Keratinocyte (primary cell): ENCODE data around the gene LACC1. TPM values are rescaled to one million over a fixed set of nuclear protein-coding genes. Genes with fewer than 3 reads are reported as not detected.

Experiments used
- DNase-seq: peaks from one replicate; pipeline ENCODE4 v3.0.0-alpha.2; 2011; ENCODE audit warnings: low read depth, missing footprints, low spot score
- FAIRE-seq: peaks from 2 replicates; lab custom pipeline; 2011; peaks lifted over from hg19 to GRCh38; lab: Jason Lieb, UNC
- H2AFZ ChIP-seq: 2 replicates; pipeline ENCODE4 v1.6.0; 2012; ENCODE audit warnings: low read length, control low read depth, inconsistent platforms; ENCODE audit not compliant: control insufficient read depth
- H3K27ac ChIP-seq: 2 replicates; pipeline ENCODE4 v1.5.1; 2011; ENCODE audit warnings: low read length; ENCODE audit not compliant: control insufficient read depth, insufficient read depth
- H3K27me3 ChIP-seq: 3 replicates; pipeline ENCODE4 v1.6.0; 2011; ENCODE audit warnings: low read length; ENCODE audit not compliant: control insufficient read depth, insufficient read depth; ENCODE audit errors: extremely low read depth
- H3K36me3 ChIP-seq, 2 experiments: 2 replicates in 1 of 2; 3 replicates in 1 of 2; pipeline ENCODE4 v1.5.1; 2011; ENCODE audit warnings: low read length in 2 of 2, mild to moderate bottlenecking in 1 of 2; ENCODE audit not compliant: control insufficient read depth in 2 of 2, insufficient read depth in 2 of 2; ENCODE audit errors: extremely low read depth in 1 of 2
- H3K4me1 ChIP-seq: 3 replicates; pipeline ENCODE4 v1.5.1; 2011; ENCODE audit warnings: low read length; ENCODE audit not compliant: control insufficient read depth, insufficient read depth; ENCODE audit errors: extremely low read depth
- H3K4me2 ChIP-seq: 3 replicates; pipeline ENCODE4 v1.6.0; 2011; ENCODE audit warnings: low read depth, low read length; ENCODE audit not compliant: control insufficient read depth, insufficient read depth; ENCODE audit errors: extremely low read depth
- H3K4me3 ChIP-seq, 3 experiments: fragments of 200-600 bp in 1 of 3; sonication (generic) in 1 of 3; 2 replicates in 2 of 3; 3 replicates in 1 of 3; pipeline ENCODE4 v1.5.1; 2011 to 2016; ENCODE audit warnings: low read length in 3 of 3, mild to moderate bottlenecking in 3 of 3, control low read depth in 2 of 3, inconsistent platforms in 1 of 3, low read depth in 1 of 3, mixed read lengths in 1 of 3, mixed run types in 1 of 3, moderate library complexity in 1 of 3; ENCODE audit not compliant: control insufficient read depth in 2 of 3, insufficient read depth in 2 of 3; ENCODE audit errors: extremely low read depth in 1 of 3
- H3K79me2 ChIP-seq: 2 replicates; pipeline ENCODE4 v1.6.0; 2012; ENCODE audit warnings: low read length; ENCODE audit not compliant: control insufficient read depth, insufficient read depth
- H3K9ac ChIP-seq: 3 replicates; pipeline ENCODE4 v1.6.0; 2011; ENCODE audit warnings: low read length; ENCODE audit not compliant: control insufficient read depth, insufficient read depth; ENCODE audit errors: extremely low read depth
- H3K9me1 ChIP-seq: 3 replicates; pipeline ENCODE4 v1.6.0; 2011; ENCODE audit warnings: low read length; ENCODE audit not compliant: control insufficient read depth, insufficient read depth; ENCODE audit errors: extremely low read depth
- H3K9me3 ChIP-seq: 2 replicates; pipeline ENCODE4 v1.5.1; 2012; ENCODE audit warnings: low read depth, low read length; ENCODE audit not compliant: control insufficient read depth
- H4K20me1 ChIP-seq: 3 replicates; pipeline ENCODE4 v1.6.0; 2011; ENCODE audit warnings: low read length; ENCODE audit not compliant: control insufficient read depth, insufficient read depth; ENCODE audit errors: extremely low read depth
- CTCF ChIP-seq, 3 experiments: IDR thresholded peaks in 1 of 3; conservative IDR thresholded peaks in 1 of 3; optimal IDR thresholded peaks in 1 of 3; 2 replicates in 2 of 3; 3 replicates in 1 of 3; pipeline versions ENCODE3 to v1.5.1; 2011; ENCODE audit warnings: low read length in 3 of 3, mild to moderate bottlenecking in 3 of 3, moderate library complexity in 2 of 3, control low read depth in 1 of 3, inconsistent platforms in 1 of 3; ENCODE audit not compliant: insufficient read depth in 2 of 3; ENCODE audit errors: extremely low read depth in 1 of 3
- EZH2 ChIP-seq: IDR thresholded peaks from one replicate; pipeline ENCODE4 v1.6.1; 2012; ENCODE audit warnings: inconsistent platforms, mild to moderate bottlenecking, low read length, moderate library complexity
- dilution Hi-C: fragments of 300-500 bp; cut with MboI; formaldehyde crosslinking; loops from one replicate; pipeline ENCODE4 v1.7.0; 2020; ENCODE audit warnings: low sequenced_read_pairs; ENCODE audit not compliant: extremely low pct_ligation_motif_present
- polyA plus RNA-seq, 5 experiments: library from polyadenylated mRNA; depleted of rRNA in 3 of 5; stranded (reverse) in 3 of 5; stranded (forward) in 1 of 5; unstranded in 1 of 5; fragments of >200 nt; gene quantifications; 1 replicate in 1 of 5; 2 replicates in 3 of 5; 3 replicates in 1 of 5; pipeline versions ENCODE4 v1.2.1 to v1.2.3, GENCODE V29; 2011 to 2012; ENCODE audit warnings: missing spikeins in 2 of 5, low read depth in 1 of 5, low replicate concordance in 1 of 5

LACC1 gene
- polyA plus RNA-seq, 1 donor (not counting 4 experiments of a cell fraction or from before 2014, with no cell fraction given), result 6.5 TPM

- H3K4me2 ChIP-seq, result peak overlapping the region; percentile 94
- H3K79me2 ChIP-seq, result no peaks in the 10 kb centered on the region
- peaks cover 18% of the 10 kb centered on the region for H3K4me1 ChIP-seq
- no peaks in the 10 kb centered on the region for H4K20me1 ChIP-seq
- H3K27me3 ChIP-seq, result no peaks in the 10 kb centered on the region
- FAIRE-seq, result no peak
- H3K9ac ChIP-seq, result no peak overlapping the region
- no peaks in the 10 kb centered on the region for H3K9me1 ChIP-seq
- H2AFZ ChIP-seq, result no peak overlapping the region
- peaks cover 0 to 3% of the 10 kb centered on the region in 2 experiments for H3K36me3 ChIP-seq
- DNase-seq, result no peak
- dilution Hi-C loops, result no loop called here
- H3K9me3 ChIP-seq, result no peaks in the 10 kb centered on the region
- H3K4me3 ChIP-seq, result no peak overlapping the region
- no peak for TF ChIP-seq CTCF (optimal IDR thresholded peaks at IDR 0.05 in 1 of 3, IDR thresholded peaks at IDR 0.05 in 1 of 3, conservative IDR thresholded peaks at IDR 0.05 in 1 of 3; ENCODE audit: extremely low read depth in 1 of 3, insufficient read depth in 2 of 3, low read length in 3 of 3)
- no peak for TF ChIP-seq EZH2
- H3K27ac ChIP-seq, result no peak overlapping the region
Observed at GRCh38 chr13:43877326-43877725, 2.4 kb upstream of the LACC1 start.

GRCh38 chr13:43877766-43878165 is 1.9 kb upstream of the LACC1 start:
- Histone ChIP-seq H3K4me1 (peaks cover 18% of the 10 kb centered on the region), H3K27ac (no peak overlapping the region), H3K27me3 (no peaks in the 10 kb centered on the region), H2AFZ (no peak overlapping the region), H4K20me1 (no peaks in the 10 kb centered on the region), H3K9ac (no peak overlapping the region), H3K9me1 (no peaks in the 10 kb centered on the region), H3K79me2 (no peaks in the 10 kb centered on the region), H3K36me3 (peaks cover 0 to 3% of the 10 kb centered on the region in 2 experiments), H3K4me2 (peak overlapping the region; percentile 94), H3K4me3 (no peak overlapping the region), H3K9me3 (no peaks in the 10 kb centered on the region)
- DNase-seq, result no peak
- dilution Hi-C loops, result no loop called here
- no peak for FAIRE-seq
- no peak for TF ChIP-seq CTCF (optimal IDR thresholded peaks at IDR 0.05 in 1 of 3, IDR thresholded peaks at IDR 0.05 in 1 of 3, conservative IDR thresholded peaks at IDR 0.05 in 1 of 3; ENCODE audit: extremely low read depth in 1 of 3, insufficient read depth in 2 of 3, low read length in 3 of 3)
- TF ChIP-seq EZH2, result no peak
